ENCODE data around the gene TMEM134.

The TMEM134 gene

DNA sequence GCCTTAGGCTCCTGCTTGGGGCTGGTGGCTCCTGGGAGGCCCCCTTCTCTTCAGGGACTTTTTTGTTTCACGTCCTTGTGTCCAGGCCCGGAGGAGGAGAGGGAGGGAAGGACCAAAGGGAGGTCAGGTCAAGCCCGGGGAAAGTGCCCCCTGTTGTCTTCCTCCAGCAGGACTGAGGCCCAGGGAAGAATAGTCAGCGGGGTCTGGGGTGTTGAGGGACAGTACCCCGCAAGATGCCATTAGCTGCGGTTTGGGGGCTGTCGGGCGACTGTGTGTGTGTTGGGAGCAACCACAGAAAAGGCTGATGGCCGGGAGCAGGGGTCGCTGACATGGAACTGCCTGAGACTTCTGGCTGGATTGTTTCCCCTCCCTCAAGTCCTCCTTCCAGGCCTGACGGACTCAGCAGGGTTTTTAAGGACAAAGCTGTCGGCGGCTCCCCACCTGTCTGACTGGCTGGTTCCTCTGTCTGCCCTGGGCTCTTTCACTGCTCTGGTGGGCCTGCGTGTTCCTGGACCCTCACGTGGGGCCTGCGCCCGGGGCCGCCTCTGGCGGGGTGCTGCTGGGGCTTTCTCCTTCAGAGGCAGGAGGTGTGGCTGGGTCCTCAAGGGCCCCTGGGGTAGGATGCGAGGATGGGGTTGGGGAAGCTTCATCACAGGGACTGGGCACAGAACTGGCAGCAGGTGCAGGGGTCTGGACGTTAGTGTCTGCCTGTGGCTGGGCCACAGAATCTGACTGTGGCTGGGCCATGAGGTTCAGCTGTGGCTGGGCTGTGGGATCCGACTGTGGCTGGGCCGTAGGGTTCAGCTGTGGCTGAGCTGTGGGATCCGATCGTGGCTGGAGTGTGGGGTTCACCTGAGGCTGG lies 18.0 kb downstream of the TMEM134 start:
- TF ChIP-seq EZH2phosphoT487 (IDR thresholded peaks at IDR 0.05; ENCODE audit: borderline replicate concordance, low read length) = no peak
- TF ChIP-seq, protein P1, sequence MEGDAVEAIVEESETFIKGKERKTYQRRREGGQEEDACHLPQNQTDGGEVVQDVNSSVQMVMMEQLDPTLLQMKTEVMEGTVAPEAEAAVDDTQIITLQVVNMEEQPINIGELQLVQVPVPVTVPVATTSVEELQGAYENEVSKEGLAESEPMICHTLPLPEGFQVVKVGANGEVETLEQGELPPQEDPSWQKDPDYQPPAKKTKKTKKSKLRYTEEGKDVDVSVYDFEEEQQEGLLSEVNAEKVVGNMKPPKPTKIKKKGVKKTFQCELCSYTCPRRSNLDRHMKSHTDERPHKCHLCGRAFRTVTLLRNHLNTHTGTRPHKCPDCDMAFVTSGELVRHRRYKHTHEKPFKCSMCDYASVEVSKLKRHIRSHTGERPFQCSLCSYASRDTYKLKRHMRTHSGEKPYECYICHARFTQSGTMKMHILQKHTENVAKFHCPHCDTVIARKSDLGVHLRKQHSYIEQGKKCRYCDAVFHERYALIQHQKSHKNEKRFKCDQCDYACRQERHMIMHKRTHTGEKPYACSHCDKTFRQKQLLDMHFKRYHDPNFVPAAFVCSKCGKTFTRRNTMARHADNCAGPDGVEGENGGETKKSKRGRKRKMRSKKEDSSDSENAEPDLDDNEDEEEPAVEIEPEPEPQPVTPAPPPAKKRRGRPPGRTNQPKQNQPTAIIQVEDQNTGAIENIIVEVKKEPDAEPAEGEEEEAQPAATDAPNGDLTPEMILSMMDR (IDR thresholded peaks at IDR 0.05; ENCODE audit: low read depth, low read length, poor library complexity, severe bottlenecking) = no peak
- H4K20me1 ChIP-seq (ENCODE audit: control insufficient read depth, insufficient read depth, low read depth, low read length) = no peaks in the 10 kb centered on the region
- peak overlapping the region; percentile 49 for H3K4me2 ChIP-seq (ENCODE audit: low read length)

DNA sequence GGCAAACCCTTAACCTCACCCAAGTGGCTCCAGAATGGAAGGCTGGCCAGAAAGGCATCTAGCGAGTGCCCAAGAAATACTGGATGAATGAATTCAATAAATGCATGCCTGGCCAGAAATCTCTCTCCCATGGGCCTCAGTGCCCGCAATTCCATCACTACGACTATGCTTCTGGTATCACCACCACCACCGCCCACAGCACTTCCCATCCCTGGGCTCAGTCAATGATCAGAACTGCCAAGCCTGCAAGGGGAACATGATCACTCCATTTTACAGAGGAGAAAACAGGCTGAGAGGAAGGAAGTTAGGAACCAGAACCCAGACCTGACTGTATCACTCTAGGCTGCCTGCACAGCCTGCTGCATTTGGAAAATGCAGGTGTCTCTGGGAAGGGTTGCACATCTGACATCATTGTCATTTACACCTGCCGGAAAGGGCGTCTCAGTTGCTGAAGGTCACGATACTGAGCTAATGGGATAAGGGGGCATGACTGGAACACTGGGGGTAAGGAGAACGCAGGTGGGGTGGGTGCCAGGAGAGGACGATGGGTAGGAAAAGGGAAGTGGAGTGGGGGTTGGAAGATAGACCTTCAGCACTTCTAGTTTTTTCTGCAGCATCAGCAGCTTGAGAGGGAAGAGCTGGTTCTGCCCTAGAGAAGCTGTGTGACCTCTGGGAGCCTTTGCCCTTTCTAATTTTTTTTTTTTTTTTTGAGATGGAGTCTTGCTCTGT lies 19.8 kb downstream of the TMEM134 start:
- TF ChIP-seq, protein P1 (IDR thresholded peaks at IDR 0.05; ENCODE audit: low read depth, low read length, poor library complexity, severe bottlenecking) = no peak
- TF ChIP-seq EZH2phosphoT487 (IDR thresholded peaks at IDR 0.05; ENCODE audit: borderline replicate concordance, low read length) = no peak
- Histone ChIP-seq H3K4me1 (ENCODE audit: control insufficient read depth, low read length) (peaks cover 69% of the 10 kb centered on the region), H3K27ac (ENCODE audit: low read depth, low read length) (peak overlapping the region; percentile 55), H3K4me2 (ENCODE audit: low read length) (peak overlapping the region; percentile 49), H3K9me2 (replicated peaks; ENCODE audit: control insufficient read depth, low read length) (no peaks in the 10 kb centered on the region), H4K20me1 (ENCODE audit: control insufficient read depth, insufficient read depth, low read depth, low read length) (no peaks in the 10 kb centered on the region), H3K36me3 (ENCODE audit: control insufficient read depth, low read length) (no peaks in the 10 kb centered on the region), H3K79me2 (ENCODE audit: control insufficient read depth, low read length) (peaks cover 18% of the 10 kb centered on the region), H3F3A (ENCODE audit: control insufficient read depth, insufficient read depth) (peaks cover 17% of the 10 kb centered on the region), H3K9me3 (ENCODE audit: control insufficient read depth, insufficient read depth, low read length) (no peaks in the 10 kb centered on the region), H3K27me3 (ENCODE audit: control insufficient read depth, low read length) (no peaks in the 10 kb centered on the region), H3K4me3 (ENCODE audit: low read length) (no peak overlapping the region)

More for the DNA sequence above, 18.0 kb downstream of the TMEM134 start:
- Histone ChIP-seq H3K4me1 (ENCODE audit: control insufficient read depth, low read length) (peaks cover 52% of the 10 kb centered on the region), H3K9me2 (replicated peaks; ENCODE audit: control insufficient read depth, low read length) (no peaks in the 10 kb centered on the region), H3K4me3 (ENCODE audit: low read length) (no peak overlapping the region), H3K9me3 (ENCODE audit: control insufficient read depth, insufficient read depth, low read length) (no peaks in the 10 kb centered on the region), H3K27ac (ENCODE audit: low read depth, low read length) (peak overlapping the region; percentile 55), H3K27me3 (ENCODE audit: control insufficient read depth, low read length) (no peaks in the 10 kb centered on the region), H3K79me2 (ENCODE audit: control insufficient read depth, low read length) (peaks cover 2% of the 10 kb centered on the region), H3K36me3 (ENCODE audit: control insufficient read depth, low read length) (no peaks in the 10 kb centered on the region), H3F3A (ENCODE audit: control insufficient read depth, insufficient read depth) (peaks cover 10% of the 10 kb centered on the region)

DNA sequence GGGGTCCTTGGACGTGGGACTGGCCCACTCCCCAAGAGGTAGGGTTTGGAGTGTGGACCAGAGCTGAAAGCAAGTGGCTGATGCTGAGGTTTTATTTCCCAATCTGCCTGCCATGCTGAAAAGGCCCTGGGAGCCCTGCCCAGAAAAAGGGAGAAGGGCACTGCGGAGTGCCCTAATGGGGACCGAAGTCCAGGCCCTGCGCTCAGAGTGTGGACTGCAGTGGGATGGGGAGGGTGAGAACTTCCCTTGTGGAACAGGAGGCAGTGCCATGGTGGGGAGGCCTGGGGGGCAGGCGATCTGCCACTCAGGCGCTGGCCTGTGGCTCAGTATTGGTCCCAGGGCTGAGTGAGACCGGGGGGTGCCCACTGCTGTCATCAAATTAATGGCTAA lies 20.8 kb downstream of the TMEM134 start:
- no peaks in the 10 kb centered on the region for H4K20me1 ChIP-seq (ENCODE audit: control insufficient read depth, insufficient read depth, low read depth, low read length)
- H3K4me2 ChIP-seq (ENCODE audit: low read length) = no peak overlapping the region
- H3K4me1 ChIP-seq (ENCODE audit: control insufficient read depth, low read length) = peaks cover 73% of the 10 kb centered on the region
- TF ChIP-seq, protein P1 (IDR thresholded peaks at IDR 0.05; ENCODE audit: low read depth, low read length, poor library complexity, severe bottlenecking) = no peak
- TF ChIP-seq EZH2phosphoT487 (IDR thresholded peaks at IDR 0.05; ENCODE audit: borderline replicate concordance, low read length) = no peak
- H3K27me3 ChIP-seq (ENCODE audit: control insufficient read depth, low read length) = no peaks in the 10 kb centered on the region
- no peak overlapping the region for H3K4me3 ChIP-seq (ENCODE audit: low read length)
- no peaks in the 10 kb centered on the region for H3K9me3 ChIP-seq (ENCODE audit: control insufficient read depth, insufficient read depth, low read length)
- H3K36me3 ChIP-seq (ENCODE audit: control insufficient read depth, low read length) = no peaks in the 10 kb centered on the region
- H3K9me2 ChIP-seq (replicated peaks; ENCODE audit: control insufficient read depth, low read length) = no peaks in the 10 kb centered on the region
- H3F3A ChIP-seq (ENCODE audit: control insufficient read depth, insufficient read depth) = peaks cover 23% of the 10 kb centered on the region
- peaks cover 18% of the 10 kb centered on the region for H3K79me2 ChIP-seq (ENCODE audit: control insufficient read depth, low read length)
- H3K27ac ChIP-seq (ENCODE audit: low read depth, low read length) = peak overlapping the region; percentile 4; the same call in 1 of the 2 replicates
